ENCODE results near the gene UMAD1.

UMAD1 gene

DNA sequence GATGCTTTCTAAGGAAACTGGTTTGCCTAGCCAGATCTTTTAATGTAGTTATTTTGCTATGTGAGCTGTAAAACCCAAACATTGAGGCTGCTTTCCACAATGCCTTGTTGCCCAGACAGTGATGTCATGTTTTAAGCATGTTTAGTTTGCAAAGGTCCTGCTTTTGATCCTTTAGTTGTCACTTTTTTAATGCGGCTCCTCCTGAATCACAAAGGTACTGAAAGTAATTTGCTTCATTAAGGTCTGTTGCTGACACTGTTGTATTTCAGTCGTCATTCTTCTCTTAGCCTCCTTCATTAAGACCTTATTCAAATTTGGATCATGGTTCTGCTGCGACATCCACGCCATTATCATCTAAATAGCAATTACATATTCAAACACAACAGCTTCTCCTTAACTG is 67.3 kb downstream of the UMAD1 start:
- DNase-seq (ENCODE audit: insufficient read length, low spot score), result no peak
- no peak for TF ChIP-seq POLR2A (IDR thresholded peaks at IDR 0.05; ENCODE audit: low read depth, low read length)
- peak; percentile 98 for FAIRE-seq

DNA sequence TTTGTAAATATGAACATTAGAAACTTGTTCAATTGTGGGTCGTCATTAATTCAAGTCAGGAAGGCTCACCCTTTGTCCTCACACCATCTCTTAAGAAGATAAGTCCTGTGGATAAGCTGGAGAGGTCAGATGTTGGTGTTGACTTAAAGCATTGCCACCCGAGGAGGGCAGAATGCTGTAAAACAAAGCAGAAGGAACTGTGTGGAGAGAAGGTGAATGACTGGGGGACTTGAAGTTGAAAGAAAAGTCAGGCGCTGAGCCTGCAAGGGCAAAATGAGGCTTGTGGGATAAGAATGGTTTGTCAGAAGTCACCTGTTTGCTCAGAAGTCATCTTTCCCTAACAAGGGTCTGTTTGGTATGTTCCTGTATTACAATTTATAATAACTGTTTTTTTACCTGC is 68.7 kb downstream of the UMAD1 start:
- DNase-seq (ENCODE audit: insufficient read length, low spot score) (no peak), FAIRE-seq (peak; percentile 80)
- no peak for TF ChIP-seq POLR2A (IDR thresholded peaks at IDR 0.05; ENCODE audit: low read depth, low read length)

DNA sequence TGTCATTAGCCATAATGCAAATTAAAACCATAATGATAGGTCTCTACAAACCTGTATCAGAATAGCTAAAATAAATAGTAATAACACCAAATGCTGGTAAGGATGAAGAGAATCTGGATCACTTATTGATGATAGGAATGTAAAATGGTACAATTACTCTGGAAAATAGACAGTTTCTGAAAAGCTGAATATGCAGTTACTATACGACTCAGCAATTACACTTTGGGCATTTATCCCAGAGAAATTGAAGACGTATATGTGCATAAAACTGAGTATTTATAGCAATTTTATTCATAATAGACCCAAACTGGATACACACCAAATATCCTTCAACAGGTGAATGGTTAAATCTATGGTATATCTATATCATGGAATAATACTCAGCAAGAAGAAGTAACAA is 69.9 kb downstream of the UMAD1 start:
- TF ChIP-seq POLR2A (IDR thresholded peaks at IDR 0.05; ENCODE audit: low read depth, low read length), result no peak
- DNase-seq (ENCODE audit: insufficient read length, low spot score) (no peak), FAIRE-seq (no peak)

DNA sequence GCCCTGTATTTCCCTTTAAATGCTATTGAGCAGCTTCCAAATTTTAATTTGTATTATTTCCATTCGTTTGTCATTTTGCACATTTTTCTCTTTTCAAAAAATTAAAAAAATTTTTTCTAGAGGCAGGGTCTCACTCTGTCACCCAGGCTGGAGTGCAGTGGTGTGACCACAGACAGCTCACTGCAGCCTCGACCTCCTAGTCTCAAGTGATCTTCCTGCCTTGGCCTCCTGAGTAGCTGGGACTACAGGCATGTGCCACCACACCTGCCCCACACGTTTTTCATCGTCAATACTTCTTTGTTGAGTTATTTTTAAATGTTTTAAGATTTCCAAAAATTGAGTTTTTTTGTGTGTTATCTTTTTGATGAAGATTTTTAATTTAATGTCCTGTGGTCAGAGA is 73.2 kb downstream of the UMAD1 start:
- no peak for TF ChIP-seq POLR2A (IDR thresholded peaks at IDR 0.05; ENCODE audit: low read depth, low read length)
- FAIRE-seq (peak; percentile 30), DNase-seq (ENCODE audit: insufficient read length, low spot score) (no peak)

DNA sequence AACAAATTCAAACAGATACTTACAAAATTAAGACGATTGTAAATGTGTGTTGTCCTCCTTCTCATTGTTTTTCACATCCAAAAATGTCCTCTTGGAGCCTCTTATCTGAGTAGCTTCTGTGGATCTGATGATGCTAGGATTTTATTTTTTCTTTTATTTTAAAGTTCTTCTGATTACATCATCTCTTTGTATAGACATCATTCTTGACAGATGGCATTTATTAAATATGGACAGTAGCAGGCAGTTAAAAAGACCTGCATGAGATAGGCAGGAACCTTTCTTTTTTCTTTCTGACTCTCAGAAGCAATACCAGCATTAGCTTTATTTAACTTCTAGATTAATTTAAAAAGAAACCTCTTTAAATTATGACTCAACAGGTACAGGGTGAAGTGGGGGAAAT is 77.9 kb downstream of the UMAD1 start, which contains the start of gene RPA3:
TSS of gene RPA3 (minus strand) at position 116 of the 400 bp plus-strand sequence. CDS start 78,189 bp downstream, outside the sequence.
- DNase-seq (ENCODE audit: insufficient read length, low spot score) (no peak), FAIRE-seq (no peak)

DNA sequence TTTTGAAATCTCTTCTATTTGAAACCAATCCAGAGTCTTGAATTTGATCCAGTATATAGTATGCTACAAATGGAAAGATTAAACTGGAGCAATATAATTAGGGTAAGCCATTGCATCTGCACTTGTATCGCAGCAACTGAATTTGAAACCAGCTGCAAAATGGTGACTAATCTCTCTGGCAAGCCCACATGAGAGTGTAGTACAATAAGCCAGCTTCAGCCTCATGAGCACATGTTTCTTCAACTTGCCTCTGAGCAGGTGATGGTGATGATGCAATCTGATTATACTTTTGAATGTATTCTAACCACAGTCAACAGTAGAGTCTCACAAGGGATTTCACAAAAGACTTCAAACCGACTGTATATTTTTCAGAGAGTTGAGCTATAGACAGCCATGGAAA is 78.7 kb downstream of the UMAD1 start:
- FAIRE-seq (peak; percentile 100), DNase-seq (ENCODE audit: insufficient read length, low spot score) (peak; percentile 69)
- no peak for TF ChIP-seq POLR2A (IDR thresholded peaks at IDR 0.05; ENCODE audit: low read depth, low read length)

More for the DNA sequence above, 77.9 kb downstream of the UMAD1 start, which contains the start of gene RPA3:
- TF ChIP-seq POLR2A (IDR thresholded peaks at IDR 0.05; ENCODE audit: low read depth, low read length), result no peak

DNA sequence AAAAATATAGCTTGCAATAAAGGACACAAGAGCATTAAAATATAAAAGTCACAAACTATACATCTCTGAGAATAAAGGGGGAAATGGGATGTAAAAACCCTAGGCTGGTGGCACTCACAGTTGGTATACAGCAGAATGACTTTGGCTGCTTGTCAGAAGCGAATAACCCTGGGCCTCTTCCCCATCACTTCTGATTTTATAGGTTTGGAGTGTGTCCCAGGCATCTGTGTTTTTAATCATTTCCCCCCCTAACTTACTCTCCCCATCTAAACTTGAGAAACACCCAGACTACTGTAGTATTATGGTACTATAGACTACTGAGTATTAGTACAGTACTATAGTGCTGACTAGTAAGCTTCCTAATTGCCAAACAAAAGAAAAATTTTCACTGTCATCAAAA is 79.6 kb downstream of the UMAD1 start:
- FAIRE-seq (no peak), DNase-seq (ENCODE audit: insufficient read length, low spot score) (no peak)
- TF ChIP-seq POLR2A (IDR thresholded peaks at IDR 0.05; ENCODE audit: low read depth, low read length), result no peak

DNA sequence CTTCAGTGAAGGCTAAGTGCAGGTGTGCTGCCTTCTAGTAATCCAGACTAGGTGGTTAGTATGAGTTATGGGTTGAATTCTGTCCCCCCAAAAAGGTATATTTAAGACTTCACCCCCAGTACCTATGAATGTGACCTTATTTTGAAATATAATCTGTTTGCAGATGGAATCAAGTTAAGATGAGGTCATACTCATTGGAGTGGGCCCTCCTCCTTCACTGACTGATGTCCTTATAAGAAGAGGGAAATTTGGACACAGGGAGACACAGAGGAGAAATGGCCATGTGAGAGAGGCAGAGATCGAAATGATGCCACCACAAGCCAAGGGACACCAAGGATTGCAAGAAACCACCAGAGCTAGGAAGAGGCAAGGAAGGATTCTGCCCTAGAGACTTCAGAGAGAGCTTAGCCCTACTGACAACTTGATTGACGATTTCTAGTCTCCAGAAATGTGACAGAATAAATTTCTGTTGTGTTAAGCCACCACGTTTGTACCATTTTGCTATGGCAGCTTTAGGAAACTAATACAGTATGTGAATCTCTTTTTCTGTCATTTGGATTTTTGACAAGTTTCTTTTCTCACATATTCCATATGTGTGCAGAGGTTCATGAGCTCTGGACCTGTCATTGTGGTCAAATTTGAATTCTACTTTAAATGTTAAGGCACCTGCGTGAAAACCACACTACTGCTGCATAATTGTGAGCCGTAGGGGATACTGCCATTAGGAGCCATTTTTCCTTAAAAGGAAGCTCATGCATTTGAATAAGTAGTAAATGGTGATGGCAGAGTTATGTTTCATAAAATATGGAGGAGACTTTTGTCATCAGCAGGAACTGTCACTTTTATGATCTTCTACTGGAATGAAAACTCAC is 80.4 kb downstream of the UMAD1 start:
- no peak for TF ChIP-seq POLR2A (IDR thresholded peaks at IDR 0.05; ENCODE audit: low read depth, low read length)
- DNase-seq (ENCODE audit: insufficient read length, low spot score), result no peak
- no peak for FAIRE-seq

DNA sequence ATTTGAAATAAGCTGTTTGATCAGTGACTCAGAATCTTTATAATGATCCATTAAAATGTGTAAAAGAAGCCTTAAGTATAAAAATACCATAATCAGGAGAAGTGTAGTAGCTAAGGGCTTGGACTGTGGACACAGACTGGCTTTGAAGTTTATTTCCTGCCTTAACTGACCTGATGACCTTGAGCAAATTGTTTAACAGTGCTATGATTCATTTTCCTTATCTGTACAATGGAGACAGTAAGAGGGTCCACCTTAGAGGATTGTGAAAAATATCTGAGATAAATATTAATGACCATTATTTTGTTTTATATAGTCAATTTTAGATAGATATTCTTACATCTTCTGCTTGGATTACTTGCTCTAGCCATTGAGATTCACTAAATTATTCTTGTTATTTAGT is 91.2 kb downstream of the UMAD1 start:
- DNase-seq (ENCODE audit: insufficient read length, low spot score) (no peak), FAIRE-seq (no peak)
- TF ChIP-seq POLR2A (IDR thresholded peaks at IDR 0.05; ENCODE audit: low read depth, low read length), result no peak

DNA sequence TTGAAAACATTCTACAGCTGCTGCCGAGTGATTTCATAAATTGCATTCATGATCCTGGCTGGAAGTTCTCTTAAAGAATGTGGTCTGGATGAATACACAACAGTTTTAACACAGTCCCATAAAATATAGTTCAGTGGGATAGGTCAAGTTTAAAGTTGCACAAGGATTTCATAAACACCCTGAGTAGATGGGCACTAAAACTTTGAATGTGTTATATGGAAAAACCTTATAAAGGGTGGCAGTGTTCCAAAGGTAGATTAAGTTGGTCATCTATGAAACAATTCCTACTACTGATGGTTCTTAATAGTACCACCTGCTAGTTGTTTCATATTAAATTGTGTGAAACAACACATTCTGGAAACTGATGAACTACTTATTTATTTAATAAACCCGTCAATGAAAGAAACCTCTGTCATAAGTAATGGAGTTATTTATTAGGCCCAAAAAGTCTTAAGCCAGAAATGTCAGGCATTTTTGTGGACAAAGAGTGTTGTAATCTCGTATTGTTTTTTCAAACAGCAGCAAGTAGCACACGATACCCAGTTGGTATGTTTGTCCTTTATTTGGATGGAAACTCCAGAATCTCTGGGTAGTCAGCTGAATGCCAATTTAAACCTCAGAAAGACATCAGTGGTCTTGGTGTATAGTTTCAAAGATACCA is 92.2 kb downstream of the UMAD1 start:
- DNase-seq (ENCODE audit: insufficient read length, low spot score) (no peak), FAIRE-seq (peak; percentile 55)

DNA sequence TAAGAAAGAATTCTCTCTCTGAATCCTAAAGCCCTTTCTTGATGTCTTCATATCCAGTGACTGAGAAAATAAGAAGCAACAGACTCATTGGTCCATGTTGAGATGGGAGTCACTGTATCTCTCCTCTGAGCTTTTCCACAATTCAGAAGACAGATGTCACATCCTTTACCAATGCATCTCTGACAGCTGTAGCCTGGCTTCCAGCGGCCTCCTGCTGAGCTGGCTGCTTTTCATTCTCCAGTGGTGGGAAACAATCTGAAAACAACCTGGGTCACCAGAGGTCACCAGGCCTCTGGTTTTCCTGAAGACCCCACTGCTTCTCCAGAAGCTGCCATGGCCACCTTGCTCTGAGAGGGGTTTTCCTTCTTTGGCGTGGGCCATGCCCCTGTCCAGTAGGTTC is 96.1 kb downstream of the UMAD1 start:
- FAIRE-seq (peak; percentile 45), DNase-seq (ENCODE audit: insufficient read length, low spot score) (no peak)
- no peak for TF ChIP-seq POLR2A (IDR thresholded peaks at IDR 0.05; ENCODE audit: low read depth, low read length)

More for the DNA sequence above, 92.2 kb downstream of the UMAD1 start:
- no peak for TF ChIP-seq POLR2A (IDR thresholded peaks at IDR 0.05; ENCODE audit: low read depth, low read length)

DNA sequence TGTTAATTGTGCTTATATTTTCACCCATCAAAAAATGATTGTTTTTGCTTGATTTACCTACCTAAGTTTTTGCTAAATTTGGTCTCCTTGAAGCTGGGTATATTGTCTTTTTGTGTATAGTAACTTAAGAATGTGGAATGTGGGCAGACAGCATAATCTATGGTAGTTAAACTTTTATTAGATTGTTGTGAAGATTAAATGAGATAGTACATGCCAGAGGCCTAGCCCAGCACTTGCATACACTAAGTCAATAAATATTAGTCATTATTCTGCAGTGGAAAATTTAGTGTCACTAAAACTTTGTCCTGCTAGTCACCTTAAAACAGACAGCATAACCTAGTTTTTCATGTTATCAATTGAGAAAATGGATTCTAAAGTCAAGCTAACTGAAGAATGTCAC is 97.1 kb downstream of the UMAD1 start:
- DNase-seq (ENCODE audit: insufficient read length, low spot score), result no peak
- FAIRE-seq, result peak; percentile 57
- no peak for TF ChIP-seq POLR2A (IDR thresholded peaks at IDR 0.05; ENCODE audit: low read depth, low read length)

DNA sequence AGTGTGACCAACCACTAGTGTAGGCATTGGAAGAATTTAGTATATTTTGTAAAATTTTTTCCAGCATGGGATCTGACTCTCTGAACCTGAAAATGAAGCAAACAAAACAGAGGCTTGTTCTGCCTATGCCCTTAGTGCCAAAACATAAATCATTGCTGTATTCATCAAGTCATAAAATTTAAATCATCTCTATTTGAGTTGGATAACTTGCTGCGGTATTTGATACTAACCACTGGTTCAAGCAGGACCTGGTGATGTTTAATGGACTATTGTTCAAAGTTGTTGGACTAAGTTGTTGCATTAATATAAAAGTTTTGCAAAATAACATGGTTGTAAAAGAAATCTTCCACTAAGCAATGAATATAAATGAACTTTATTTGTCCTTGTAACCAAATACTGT is 97.6 kb downstream of the UMAD1 start:
- no peak for TF ChIP-seq POLR2A (IDR thresholded peaks at IDR 0.05; ENCODE audit: low read depth, low read length)
- peak; percentile 15 for FAIRE-seq
- no peak for DNase-seq (ENCODE audit: insufficient read length, low spot score)

DNA sequence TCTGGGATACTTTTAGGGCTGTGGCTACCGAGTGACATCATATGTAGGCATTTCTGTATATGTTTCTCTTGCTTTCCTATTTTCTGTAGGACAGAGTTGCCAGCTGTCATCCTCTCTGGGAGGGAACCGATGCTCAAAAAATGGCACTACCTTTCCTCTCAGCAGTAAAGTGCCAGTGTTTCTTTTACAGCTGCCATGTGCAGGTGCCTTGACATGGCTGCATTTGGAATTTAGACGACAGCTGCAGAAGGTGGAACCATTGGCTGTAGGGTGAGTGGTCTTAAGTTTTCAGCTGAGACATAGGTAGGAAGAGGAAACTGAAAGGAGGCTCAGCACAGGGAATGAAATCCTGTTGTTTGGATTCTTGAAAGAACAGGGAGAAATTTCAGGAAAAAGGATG is 98.1 kb downstream of the UMAD1 start:
- no peak for DNase-seq (ENCODE audit: insufficient read length, low spot score)
- FAIRE-seq, result no peak
- no peak for TF ChIP-seq POLR2A (IDR thresholded peaks at IDR 0.05; ENCODE audit: low read depth, low read length)
